Ovary (tissue), 3 donors: ENCODE measurements around the gene NRXN3.

ENCODE experiments used
- EP300 ChIP-seq: sonication (generic); formaldehyde crosslinking; IDR thresholded peaks from one replicate; pipeline ENCODE4 v1.6.1; 2017; ENCODE audit warnings: antibody characterized with exemption
- TF ChIP-seq, protein P1 (sequence below), 3 donors: fragments of 450-650 bp in 2 of 3; fragments of 200-600 bp in 1 of 3; IDR thresholded peaks; one replicate each; pipeline versions ENCODE4 v1.5.1 to v1.8.0; 2016 to 2022; ENCODE audit warnings: antibody characterized with exemption in 3 of 3, mild to moderate bottlenecking in 1 of 3
- donor health status: DM: no; HTN: no; CAD: no.

- TF ChIP-seq EP300 = no peak
- TF ChIP-seq, protein P1, sequence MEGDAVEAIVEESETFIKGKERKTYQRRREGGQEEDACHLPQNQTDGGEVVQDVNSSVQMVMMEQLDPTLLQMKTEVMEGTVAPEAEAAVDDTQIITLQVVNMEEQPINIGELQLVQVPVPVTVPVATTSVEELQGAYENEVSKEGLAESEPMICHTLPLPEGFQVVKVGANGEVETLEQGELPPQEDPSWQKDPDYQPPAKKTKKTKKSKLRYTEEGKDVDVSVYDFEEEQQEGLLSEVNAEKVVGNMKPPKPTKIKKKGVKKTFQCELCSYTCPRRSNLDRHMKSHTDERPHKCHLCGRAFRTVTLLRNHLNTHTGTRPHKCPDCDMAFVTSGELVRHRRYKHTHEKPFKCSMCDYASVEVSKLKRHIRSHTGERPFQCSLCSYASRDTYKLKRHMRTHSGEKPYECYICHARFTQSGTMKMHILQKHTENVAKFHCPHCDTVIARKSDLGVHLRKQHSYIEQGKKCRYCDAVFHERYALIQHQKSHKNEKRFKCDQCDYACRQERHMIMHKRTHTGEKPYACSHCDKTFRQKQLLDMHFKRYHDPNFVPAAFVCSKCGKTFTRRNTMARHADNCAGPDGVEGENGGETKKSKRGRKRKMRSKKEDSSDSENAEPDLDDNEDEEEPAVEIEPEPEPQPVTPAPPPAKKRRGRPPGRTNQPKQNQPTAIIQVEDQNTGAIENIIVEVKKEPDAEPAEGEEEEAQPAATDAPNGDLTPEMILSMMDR (IDR thresholded peaks at IDR 0.05) = no peak
These were observed 132.7 kb downstream of the NRXN3 start for GRCh38 chr14:78302841-78303240.
